Measurements from ENCODE around the gene TWF2.

DNA sequence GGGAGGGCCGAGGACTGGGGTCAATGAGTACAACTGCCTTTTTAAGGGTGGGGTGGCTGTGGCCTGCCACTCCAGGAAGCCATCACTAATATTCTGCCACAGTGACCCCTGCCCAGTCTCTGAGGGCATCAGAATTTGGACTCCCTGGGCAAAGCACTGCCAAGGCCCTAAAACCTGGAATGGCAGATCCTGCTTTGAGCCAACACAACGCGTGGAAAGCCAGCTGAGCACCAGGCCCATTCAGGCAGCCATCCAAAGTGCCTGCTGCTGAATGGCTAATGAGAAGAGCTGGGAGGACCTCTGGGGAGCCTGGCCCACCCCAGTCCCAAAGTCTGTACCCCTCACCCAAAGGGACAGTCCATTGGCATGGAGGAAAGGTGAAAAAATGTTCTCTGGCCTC lies 5.0 kb downstream of the TWF2 start:
- TF ChIP-seq, protein P1, sequence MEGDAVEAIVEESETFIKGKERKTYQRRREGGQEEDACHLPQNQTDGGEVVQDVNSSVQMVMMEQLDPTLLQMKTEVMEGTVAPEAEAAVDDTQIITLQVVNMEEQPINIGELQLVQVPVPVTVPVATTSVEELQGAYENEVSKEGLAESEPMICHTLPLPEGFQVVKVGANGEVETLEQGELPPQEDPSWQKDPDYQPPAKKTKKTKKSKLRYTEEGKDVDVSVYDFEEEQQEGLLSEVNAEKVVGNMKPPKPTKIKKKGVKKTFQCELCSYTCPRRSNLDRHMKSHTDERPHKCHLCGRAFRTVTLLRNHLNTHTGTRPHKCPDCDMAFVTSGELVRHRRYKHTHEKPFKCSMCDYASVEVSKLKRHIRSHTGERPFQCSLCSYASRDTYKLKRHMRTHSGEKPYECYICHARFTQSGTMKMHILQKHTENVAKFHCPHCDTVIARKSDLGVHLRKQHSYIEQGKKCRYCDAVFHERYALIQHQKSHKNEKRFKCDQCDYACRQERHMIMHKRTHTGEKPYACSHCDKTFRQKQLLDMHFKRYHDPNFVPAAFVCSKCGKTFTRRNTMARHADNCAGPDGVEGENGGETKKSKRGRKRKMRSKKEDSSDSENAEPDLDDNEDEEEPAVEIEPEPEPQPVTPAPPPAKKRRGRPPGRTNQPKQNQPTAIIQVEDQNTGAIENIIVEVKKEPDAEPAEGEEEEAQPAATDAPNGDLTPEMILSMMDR (IDR thresholded peaks at IDR 0.05), result no peak
- TF ChIP-seq POLR2A (IDR thresholded peaks at IDR 0.05), result no peak

Measured in lower leg skin (tissue), 3 donors.